Dedifferentiated amniotic fluid mesenchymal stem cell (primary cell): ENCODE measurements around the gene BMPR1B.

Experiments
- DNase-seq: peaks from one replicate; pipeline ENCODE4 v3.0.0-alpha.2; 2016; ENCODE audit errors: extremely low spot score

The BMPR1B gene

DNA sequence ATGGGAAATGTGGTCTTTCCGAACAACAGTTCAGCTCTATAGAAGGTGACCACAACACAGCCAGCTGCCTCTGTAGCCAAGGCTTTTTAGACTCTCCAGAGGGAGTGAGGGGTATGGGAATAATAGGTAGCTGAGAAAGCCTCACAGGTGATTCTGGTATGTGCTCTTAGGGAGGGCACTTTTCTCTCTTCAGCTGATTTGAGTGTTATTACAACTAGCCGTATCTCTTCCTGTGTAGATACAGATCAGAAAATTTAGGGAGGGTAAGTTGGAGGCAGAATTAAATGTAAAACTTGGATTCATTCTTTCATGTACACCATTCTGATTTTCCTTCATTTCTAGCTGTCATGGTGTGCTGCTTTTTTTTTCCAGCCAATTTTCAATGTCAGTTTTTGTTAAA lies 154.9 kb downstream of the BMPR1B start:
- no peak for DNase-seq

DNA sequence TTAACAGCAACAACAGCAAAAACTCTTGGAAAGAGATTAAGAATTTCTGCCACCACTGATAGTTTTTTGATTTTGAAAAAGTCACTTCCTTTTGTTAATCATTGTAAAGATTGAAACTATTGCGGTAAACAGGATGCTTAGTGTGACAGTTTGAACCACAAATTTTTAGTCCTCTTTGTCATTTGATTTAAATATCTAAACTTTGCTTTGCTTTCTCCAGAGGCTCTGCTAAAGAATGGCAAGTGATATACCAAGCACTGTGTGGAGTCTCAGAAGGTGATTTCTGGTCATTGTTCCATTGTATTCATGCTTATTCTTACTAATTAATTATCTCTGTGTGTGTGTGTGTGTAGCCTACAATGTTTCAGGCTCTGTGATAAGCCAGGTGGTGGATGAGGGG lies 155.6 kb downstream of the BMPR1B start:
- DNase-seq = no peak

GRCh38 chr4:94917146-94917545 lies 159.4 kb downstream of the BMPR1B start:
- DNase-seq = no peak

- no peak for DNase-seq
Measured at GRCh38 chr4:94918543-94918942, 160.8 kb downstream of the BMPR1B start.

DNA sequence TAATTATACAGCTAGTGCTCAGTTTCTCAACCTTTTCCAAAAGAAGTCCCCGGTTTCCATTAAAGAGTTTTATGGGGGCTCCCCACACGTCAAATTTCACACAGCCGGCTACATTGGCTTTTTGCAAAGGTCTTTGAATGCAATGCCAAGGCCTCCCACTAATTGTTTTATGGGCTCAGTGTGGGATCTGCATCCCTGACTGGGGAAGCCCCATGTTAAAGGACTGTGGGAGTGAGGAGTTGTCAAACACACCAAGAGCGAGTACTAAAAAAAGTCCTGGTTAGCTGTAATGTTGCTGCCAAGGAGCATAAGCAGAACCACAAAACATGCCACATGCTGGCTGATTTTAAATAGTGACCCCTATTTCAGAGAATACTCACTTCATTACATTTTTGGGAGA lies 162.6 kb downstream of the BMPR1B start:
- no peak for DNase-seq

DNA sequence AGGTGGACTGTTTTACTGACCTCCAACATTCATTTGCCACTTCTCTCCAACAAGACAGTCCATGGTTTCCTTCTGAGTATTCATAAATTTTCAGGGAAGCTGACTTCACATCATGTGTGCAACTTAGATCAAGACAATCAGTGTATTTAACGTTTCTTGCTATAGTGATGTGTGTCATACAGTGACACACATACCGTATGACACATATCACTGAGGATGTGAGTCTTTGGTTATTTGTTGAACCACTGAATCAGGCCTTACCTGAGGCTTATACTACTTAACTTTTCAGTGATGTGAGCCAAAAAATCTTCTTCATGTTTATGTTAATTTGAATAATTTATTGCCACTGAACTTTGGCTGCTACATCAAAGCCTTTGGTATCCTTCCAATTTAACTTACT lies 166.8 kb downstream of the BMPR1B start:
- DNase-seq = no peak

GRCh38 chr4:94925764-94926347 lies 168.1 kb downstream of the BMPR1B start:
- no peak for DNase-seq

DNA sequence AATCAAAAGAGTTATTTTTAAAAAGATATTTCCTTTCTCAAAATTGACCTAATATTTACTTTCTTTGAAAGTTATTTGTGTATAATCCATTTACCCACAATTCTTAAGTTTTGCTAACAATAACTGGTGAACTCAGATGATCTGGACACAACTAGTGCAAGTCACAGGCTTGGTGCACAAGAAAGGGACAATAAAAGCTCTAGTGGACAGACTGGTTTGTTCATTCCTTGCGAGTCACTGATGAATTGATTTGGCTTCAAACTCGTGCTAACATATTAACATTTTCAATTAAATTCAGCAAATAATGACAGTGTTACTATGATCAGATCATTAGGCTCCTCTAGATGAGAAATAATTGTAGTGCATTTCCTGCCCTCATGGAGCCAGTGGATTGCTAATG lies 169.2 kb downstream of the BMPR1B start:
- no peak for DNase-seq

DNA sequence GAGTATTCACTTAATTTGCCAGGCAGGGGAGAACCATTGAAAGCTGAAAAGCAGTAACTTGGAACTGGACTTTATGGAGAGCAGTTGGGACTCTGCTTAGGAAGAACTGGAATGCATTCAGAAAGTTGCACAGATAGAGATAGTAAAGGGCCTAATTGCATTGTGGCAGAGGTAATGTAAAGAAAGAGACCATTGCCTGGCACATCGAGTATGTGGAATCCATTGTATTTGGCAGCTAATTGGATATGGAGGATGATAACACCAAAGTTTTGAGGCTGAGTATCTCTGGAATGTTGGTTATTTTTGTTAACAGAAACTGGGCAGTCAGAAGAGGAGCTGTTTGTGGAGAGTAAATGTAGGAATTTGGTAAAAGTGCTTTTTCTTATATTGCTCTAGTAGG lies 169.9 kb downstream of the BMPR1B start:
- no peak for DNase-seq

- no peak for DNase-seq
Measured at GRCh38 chr4:94929696-94930095, 171.9 kb downstream of the BMPR1B start.

GRCh38 chr4:94931626-94932025 lies 173.9 kb downstream of the BMPR1B start:
- no peak for DNase-seq

- DNase-seq = no peak
Measured at GRCh38 chr4:94932366-94932765, 174.6 kb downstream of the BMPR1B start.

DNA sequence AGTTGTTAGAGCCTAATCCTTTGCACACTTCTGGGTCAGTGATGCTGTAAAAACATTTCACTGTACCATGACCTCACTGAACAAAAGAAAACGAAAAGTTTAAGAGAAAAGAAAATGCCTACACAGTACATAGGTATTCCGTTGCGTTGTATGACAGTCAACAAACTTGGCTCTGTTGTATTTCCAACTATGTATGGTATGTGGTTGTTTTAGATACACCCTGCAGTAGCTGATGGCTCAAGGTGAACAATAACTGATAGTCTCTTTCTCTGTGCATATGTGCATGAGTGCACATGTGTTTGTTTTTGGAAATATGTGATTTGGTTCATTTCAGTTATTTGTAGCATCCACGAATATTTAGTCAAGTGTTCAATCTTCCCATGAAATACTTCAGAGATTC lies 176.0 kb downstream of the BMPR1B start:
- no peak for DNase-seq

- no peak for DNase-seq
Measured at GRCh38 chr4:94934201-94934600, 176.4 kb downstream of the BMPR1B start.

GRCh38 chr4:94934864-94935263 lies 177.1 kb downstream of the BMPR1B start:
- no peak for DNase-seq

DNA sequence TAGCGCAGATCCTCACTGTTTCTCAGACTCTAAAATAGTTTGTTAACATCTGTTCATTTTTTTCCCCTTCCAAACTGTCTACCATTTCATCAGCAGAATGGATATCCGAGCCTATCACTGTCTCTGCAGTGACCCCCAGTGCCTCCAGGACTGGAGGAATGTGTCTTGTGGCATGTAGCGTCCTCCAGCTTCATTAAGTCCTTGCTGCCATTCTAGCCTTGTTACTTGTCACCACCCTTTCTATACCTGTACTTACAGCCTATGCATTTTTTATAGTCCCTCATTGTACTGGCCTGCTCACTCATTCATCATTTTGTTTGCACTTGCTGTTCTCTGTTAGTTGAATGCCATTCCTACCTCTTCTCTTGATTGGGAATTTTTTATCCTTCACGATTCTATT lies 179.1 kb downstream of the BMPR1B start:
- no peak for DNase-seq

DNA sequence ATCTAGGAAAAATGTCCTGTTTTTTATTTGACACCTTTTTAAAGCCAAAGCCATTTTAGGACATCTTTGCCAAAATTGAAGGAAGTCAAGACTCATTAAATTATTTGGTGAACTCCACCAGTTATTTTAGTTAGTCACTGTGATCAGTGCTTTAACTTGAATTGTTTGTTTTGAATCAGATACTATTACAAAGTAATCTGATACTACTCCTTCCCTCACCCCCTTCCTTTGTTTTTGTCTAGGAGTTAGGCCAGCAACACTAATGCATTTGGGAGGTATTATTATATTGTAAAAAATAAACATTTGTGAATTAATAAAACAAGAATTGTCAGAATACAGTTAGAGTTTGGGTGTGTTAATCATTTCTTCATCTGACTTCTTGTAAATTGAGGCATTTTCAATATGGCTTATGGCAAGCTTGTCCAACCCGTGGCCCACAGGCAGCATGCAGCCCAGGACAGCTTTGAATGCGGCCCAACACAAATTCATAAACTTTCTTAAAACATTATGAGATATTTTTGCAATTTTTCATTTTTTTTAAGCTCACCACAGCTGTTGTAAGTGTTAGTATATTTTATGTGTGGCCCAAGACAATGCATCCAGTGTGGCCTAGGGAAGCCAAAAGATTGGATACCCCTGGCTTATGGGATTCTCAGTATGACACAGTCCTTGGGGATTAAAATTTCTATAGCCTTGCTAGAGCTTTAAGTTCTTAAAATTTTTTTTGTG lies 182.2 kb downstream of the BMPR1B start:
- no peak for DNase-seq

DNA sequence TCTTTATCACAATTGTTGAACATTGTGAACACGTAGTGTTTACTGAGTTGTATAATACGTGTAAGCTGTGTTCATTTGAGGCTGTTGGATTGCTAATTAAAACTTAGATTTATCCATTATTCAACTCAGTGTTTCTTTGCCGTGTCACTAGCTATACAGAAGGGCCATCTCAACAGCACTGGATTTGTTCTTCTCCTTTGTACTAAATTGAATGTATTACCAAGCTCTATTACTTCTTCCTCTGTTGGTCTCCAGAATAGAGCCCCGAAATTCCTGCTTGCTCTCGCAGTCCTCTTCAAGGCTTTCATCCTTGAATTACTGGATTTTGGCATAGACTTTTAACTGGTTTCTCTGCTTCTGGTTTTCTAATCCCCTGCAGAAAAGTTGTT lies 182.8 kb downstream of the BMPR1B start:
- no peak for DNase-seq

DNA sequence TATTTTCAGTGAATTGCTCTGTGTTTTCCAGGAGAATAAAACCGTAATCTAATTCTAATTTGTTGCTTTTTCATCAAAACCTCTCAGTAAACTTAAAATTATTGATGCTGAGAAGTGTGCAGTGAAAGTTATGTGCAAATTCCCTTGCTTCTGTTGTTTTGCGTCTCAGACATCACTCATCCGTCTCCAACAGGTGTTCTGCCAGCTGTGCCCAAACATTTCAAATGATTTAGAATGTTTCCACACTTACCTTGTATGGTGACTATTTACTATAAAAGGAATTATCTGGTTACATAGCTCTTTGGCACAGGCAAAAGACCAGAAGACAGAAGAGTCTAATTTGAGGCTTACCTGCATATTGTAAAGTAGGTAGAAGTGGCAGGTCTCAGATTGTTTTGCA lies 184.0 kb downstream of the BMPR1B start:
- no peak for DNase-seq

DNA sequence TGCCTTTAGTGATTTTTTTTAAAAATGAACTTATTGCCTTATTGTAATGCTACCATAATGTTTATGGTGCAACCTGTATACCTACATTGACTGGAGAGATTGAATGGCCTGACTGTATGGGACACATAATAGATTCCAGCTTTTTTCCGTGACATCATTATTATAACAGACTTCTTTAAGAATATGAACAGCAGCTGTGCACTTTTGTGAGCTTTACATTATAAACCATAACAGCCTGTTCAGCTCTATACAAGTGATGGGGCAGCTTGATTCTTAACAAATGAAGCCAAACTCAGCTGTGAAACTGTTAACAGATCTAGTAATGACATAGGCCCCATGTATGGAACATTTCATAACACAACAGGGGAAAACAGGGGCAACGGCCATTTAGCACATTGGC lies 187.0 kb downstream of the BMPR1B start:
- DNase-seq = no peak

DNA sequence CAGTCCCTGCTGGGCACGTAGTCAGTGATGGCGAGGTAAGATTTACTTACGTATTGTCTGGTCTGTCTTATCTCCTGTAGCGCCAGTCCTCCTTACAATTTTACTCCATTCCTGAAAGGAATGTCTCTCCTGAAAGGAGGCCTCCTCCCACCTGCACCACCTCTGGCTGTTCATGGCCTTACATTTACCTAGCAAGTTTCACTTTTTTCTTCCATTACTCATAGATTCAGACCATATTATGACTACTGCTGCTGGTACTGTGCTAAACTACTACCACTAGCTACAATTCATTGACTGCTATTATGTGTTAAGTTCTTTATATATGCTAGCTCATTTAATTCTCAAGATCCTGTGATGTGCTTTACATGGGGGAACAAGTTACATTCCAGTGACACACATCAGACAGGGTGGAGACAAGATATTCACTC lies 189.9 kb downstream of the BMPR1B start:
- no peak for DNase-seq

- no peak for DNase-seq
Measured at GRCh38 chr4:94954251-94954650, 196.5 kb downstream of the BMPR1B start.

DNA sequence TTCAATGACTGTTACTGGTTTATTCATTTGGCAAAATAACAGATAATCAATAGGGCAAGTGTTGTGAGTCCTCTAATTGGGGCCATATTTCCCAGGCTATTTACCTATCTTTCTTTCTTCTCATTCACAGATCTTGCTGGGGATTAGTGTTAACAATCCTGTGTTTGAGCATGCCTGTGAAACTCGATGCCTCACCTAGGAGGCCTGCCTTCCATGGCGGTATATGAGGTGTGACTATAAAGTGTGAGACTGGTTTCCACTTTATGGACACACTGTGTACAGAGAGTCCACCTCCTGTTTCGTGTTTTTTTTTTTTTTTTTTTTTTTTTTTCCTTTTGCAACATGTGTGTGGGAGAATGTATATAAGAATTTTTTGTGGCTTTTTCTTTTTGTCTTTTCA lies 199.3 kb downstream of the BMPR1B start:
- no peak for DNase-seq

DNA sequence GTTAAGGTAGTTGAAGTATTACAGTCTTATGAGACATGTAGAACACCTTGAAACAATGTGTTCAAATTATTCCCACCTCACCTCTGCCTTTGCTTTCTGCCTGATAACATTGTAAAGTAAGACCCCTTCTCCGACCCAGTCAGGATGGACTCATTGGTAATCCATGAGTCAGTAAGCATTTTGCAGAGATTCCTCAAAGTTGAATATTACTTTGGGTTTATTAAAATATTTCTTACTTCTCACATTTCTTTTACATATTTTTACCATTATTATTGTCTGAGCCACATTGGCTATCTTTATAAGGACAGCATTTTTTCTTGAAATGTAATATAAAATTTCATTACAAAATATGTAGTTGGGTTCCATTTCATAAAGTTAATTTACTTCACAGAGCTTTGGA lies 201.6 kb downstream of the BMPR1B start:
- no peak for DNase-seq
